ENCODE measurements around the gene ACP5.
"Not testable (repeated sequence)": the region's sequence is repeated elsewhere in the genome, so short reads cannot be mapped to it uniquely, and the experiment has no call there.

Gene ACP5

GRCh38 chr19:11578258-11579142, 1.1 kb upstream of the ACP5 start:
- peak; percentile 66 for DNase-seq

- DNase-seq = no peak
Measured at GRCh38 chr19:11576227-11576626, 1.2 kb downstream of the ACP5 start.

GRCh38 chr19:11574689-11575088, 2.8 kb downstream of the ACP5 start:
- no peak for DNase-seq

- DNase-seq = not testable (repeated sequence)
Measured at GRCh38 chr19:11573763-11574162, 3.7 kb downstream of the ACP5 start.

- DNase-seq = not testable (repeated sequence)
Measured at GRCh38 chr19:11573354-11573753, 4.1 kb downstream of the ACP5 start.

GRCh38 chr19:11570039-11570462, 7.4 kb downstream of the ACP5 start:
- DNase-seq = no peak

GRCh38 chr19:11566164-11566563, 11.3 kb downstream of the ACP5 start:
- DNase-seq = no peak

GRCh38 chr19:11565649-11565980, 11.8 kb downstream of the ACP5 start:
- not testable (repeated sequence) for DNase-seq

GRCh38 chr19:11564082-11564807, 13.2 kb downstream of the ACP5 start:
- DNase-seq = not testable (repeated sequence)

- DNase-seq = no peak
Measured at GRCh38 chr19:11563532-11563931, 13.9 kb downstream of the ACP5 start.

GRCh38 chr19:11560404-11561051, 16.9 kb downstream of the ACP5 start:
- DNase-seq = peak; percentile 74

GRCh38 chr19:11558881-11559828, 18.3 kb downstream of the ACP5 start, which contains the start of gene ELOF1:
ELOF1 (minus strand) TSS chr19:11559230; CDS start chr19:11554347, 4,883 bp downstream.
- peak; percentile 98 for DNase-seq

- DNase-seq = no peak
Measured at GRCh38 chr19:11556634-11557420, 20.6 kb downstream of the ACP5 start.

- DNase-seq = no peak
Measured at GRCh38 chr19:11555246-11555645, 22.2 kb downstream of the ACP5 start.

GRCh38 chr19:11554160-11554559, 23.3 kb downstream of the ACP5 start:
- DNase-seq = no peak

- no peak for DNase-seq
Measured at GRCh38 chr19:11552666-11553372, 24.6 kb downstream of the ACP5 start.

GRCh38 chr19:11551603-11552235, 25.7 kb downstream of the ACP5 start:
- DNase-seq = no peak

GRCh38 chr19:11550265-11550664, 27.2 kb downstream of the ACP5 start:
- DNase-seq = no peak

- no peak for DNase-seq
Measured at GRCh38 chr19:11549386-11549953, 28.0 kb downstream of the ACP5 start.

Measured in CD4-positive, alpha-beta T cell treated with Interleukin-6 for 4 hours (primary cell).